H54 (cell line): ENCODE measurements around the gene ABCA6.

Experiments used
- DNase-seq: peaks from one replicate; pipeline ENCODE4 v3.0.0; 2011; ENCODE audit warnings: low spot score, mixed read lengths; ENCODE audit not compliant: insufficient read length
- FAIRE-seq: peaks from 3 replicates; lab custom pipeline; 2011; peaks lifted over from hg19 to GRCh38; lab: Jason Lieb, UNC
- POLR2A ChIP-seq: IDR thresholded peaks from 2 replicates; pipeline ENCODE4 v1.6.1; 2011; ENCODE audit warnings: low read depth, mild to moderate bottlenecking, low read length

ABCA6 gene

DNA sequence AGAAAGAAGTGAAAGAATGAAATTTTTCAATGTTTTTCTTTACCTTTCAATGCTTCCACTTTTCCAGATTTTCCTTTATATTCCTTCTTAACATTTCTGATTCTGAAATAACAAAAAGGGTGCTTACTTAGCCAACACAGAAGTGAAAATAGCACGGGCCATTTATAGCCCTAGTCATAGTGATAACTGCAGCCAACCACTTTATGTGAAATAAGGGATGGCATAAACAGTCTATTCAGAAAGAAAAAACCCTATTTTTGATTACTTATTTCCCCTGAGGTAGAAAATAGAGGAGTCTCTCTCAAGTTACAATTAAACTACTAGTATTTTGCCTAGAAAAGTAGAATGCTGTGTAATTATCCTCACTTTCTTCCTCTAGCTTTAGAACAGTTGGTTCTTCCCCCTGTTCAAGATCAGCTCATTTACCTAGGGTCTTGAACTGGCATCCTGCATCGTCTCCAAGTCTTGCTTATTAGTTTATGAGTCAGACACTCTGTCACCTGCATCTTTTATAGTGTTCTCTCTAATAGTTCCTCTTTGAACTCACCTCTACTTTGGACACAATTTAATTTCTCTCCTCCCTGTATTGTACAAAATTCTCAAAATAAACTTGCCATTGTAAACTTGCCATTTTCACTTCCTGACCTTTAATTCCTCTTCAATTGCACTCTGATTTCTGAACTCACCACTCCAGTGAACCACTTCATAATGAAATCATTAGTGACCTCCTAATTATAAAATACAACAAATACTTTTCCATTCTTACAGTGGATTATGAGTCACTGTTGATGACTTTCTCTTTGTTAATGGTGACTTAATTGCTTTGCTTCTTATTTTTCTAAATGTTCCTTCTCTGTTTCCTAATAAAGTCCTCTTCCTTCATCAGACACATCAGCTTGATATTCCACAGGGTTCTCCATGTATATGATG lies 23.6 kb downstream of the ABCA6 start:
- no peak for FAIRE-seq
- TF ChIP-seq POLR2A: no peak
- DNase-seq: no peak

DNA sequence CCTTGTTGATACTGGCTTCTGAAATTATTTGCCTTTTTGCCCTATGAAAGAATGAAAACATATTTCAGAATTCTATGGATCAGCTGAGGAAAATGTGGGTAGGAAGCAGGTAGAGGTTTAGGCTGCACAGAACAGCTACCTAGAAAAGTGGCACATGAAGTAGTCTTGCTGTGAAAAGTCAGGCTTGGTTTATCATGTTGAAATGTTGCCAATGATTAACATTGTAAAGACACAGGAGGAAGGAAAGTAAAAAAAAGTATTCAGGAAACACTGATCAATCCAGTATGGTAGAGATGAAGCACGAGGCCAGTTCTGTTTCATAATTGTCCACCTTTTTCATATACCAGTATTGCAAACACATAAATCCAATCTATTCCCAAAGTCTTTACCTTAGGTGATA lies 29.9 kb downstream of the ABCA6 start:
- no peak for TF ChIP-seq POLR2A
- DNase-seq (no peak), FAIRE-seq (no peak)

DNA sequence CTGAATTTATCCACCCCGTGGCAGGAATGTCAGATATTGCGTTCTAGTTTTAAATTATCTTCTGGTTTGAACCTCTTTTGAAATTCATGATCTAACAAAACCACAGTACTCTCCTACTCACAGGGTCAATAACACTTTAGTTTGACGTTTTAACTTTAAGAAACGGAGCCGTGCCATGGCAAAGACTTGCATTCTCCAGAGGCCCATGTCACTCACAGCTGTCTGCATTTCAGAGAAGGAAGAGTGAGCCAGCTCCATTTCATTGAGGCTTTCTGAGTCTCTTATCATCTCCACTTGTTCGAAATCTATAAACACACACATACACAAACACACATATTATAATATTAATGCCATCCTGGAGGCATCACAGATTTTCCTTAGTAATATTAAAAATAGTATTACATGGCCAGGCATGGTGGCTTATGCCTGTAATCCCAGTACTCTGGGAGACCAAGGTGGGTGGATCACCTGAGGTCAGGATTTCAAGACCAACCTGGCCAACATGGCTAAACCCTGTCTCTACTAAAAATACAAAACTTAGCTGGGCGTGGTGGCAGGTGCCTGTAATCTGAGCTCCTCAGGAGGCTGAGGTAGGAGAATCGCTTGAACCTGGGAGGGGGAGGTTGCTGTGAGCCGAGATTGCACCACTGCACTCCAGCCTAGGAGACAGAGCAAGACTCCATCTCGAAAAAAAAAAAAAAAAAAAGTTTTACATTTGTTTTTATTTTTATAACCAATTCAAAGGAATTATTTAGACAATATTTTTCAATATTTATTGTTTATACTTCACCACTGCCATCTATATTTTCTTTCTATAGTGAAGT lies 35.6 kb downstream of the ABCA6 start:
- TF ChIP-seq POLR2A: no peak

DNA sequence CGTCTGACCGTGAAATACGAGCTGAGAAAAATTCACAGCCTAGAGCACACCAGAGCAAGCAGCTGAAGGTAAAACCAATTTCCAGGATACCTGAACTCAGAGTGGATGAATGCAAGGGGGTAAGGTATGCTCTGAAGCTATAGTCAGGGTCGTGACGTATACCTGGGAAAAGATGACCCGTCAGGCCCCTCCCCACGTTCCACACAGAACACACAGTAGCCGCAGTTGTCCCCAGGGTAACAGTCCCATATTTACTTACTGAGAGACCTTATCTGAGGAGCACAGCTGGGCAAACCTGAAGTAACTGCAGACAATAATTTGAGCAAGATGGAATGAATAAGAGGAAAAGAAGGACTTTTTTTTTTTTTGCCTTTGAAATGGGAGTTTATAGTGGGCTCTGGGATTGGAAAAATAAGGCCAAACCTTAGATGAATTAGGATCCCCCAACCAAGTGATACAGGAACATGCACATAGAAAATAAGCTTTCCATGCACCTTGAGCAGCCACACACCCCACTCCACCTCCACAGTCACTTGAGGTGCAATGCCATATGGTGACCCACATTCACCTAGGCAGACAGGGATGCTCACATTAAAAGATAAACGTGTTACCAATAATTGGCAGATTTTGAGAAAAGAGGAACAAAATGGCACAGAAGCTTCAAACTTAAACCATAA lies 38.0 kb downstream of the ABCA6 start:
- DNase-seq (no peak), FAIRE-seq (no peak)
- TF ChIP-seq POLR2A: no peak

More for the DNA sequence above, 35.6 kb downstream of the ABCA6 start:
- DNase-seq: no peak
- no peak for FAIRE-seq

DNA sequence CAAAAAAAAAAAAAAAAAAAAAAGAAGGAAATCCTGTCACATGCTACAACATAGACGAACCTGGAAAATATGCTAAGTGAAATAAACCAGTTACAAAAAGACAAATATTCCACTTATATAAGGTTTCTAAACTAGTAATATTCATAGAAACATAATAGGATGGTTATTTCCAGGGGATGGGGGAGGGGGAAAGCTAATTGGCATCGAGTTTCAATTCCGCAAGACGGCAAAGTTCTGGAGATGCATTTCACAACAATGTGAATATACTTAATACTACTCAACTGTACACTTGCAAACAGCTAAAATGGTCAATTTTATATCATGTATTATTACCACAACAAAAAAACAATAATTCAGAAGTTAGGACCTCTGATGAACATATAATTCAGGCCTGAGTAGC lies 43.1 kb downstream of the ABCA6 start:
- TF ChIP-seq POLR2A: no peak
- no peak for FAIRE-seq
- no peak for DNase-seq

DNA sequence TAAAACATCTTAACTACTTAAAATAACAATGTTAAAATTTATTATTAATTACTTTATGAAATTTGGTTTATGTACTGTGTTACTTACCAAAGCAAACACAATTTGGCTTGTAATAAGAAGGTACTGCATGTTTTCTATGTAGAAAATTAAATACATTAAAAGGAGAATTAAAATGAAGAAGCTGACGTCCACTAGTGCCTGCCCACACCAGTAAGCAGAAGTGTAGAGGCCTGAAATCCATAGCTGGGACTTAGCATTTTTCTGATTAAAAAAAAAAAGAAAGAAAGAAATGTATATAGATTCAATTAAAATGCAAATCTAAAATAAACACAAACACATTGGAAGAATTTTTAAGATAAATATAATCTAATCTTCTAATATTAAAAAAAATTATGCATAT lies 45.2 kb downstream of the ABCA6 start:
- DNase-seq (no peak), FAIRE-seq (no peak)
- no peak for TF ChIP-seq POLR2A

DNA sequence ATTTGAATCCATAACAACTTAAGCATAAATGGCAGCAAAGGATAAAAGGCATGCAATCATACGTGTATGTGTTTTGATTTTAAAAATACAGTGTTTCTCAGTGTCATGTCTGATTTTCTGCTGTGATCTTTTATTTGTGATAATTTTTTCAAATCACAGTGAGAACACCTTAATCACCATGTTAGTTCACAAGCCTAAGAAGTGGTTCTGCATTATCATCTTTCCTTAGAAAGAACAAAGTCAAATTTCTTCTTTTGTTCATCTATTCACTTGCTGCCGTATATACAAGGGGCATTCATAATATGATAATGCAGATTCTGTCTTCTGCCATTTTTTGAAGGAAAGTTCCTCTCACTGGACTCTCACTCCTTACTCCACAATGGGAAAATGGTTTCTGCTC lies 47.7 kb downstream of the ABCA6 start:
- no peak for TF ChIP-seq POLR2A
- DNase-seq (no peak), FAIRE-seq (no peak)

DNA sequence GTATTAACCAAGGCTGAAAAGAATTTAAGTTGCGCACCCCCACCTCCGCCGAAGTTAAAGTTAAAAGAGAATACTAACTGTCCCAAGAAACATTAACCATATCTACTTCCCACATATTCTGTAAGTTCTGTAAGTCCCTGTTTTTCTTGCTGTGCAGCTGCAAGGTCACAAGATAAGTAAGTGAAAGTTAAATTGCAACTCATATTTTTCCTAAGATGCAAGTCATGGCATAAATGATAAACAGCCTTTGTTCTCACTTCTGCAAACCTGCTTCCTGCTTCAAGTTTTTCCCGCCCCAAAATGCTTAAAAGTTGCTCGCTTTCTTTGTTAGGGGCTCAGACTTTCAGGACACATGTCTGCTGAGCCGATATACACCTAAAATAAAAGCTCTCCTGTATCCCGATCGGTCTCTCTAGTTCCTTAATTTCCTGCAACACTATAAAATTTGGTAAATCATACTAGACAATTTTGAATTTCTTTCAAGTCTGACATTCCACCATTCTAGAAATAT lies 48.4 kb downstream of the ABCA6 start:
- FAIRE-seq: no peak
- DNase-seq: no peak

DNA sequence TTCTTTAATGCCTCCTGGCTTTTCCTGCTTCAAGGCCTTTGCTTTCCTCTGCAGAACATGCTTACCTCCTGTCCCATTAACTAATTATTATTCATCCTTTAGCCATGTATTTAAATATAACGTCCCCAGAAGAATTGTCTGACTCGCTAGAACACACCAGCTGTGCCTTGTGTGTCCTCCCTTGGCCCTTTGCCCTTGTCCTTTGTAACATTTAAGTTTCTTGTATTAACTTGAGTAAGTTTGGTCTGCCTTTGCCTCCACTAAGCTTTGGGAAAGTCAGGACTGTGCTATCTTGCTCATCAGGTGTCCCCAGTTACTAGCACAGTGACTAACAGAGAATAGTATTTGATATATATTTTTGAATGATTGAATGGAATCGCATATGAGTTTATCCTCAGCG lies 51.3 kb downstream of the ABCA6 start:
- TF ChIP-seq POLR2A: no peak
- FAIRE-seq: no peak
- DNase-seq: no peak

More for the DNA sequence above, 48.4 kb downstream of the ABCA6 start:
- TF ChIP-seq POLR2A: no peak

DNA sequence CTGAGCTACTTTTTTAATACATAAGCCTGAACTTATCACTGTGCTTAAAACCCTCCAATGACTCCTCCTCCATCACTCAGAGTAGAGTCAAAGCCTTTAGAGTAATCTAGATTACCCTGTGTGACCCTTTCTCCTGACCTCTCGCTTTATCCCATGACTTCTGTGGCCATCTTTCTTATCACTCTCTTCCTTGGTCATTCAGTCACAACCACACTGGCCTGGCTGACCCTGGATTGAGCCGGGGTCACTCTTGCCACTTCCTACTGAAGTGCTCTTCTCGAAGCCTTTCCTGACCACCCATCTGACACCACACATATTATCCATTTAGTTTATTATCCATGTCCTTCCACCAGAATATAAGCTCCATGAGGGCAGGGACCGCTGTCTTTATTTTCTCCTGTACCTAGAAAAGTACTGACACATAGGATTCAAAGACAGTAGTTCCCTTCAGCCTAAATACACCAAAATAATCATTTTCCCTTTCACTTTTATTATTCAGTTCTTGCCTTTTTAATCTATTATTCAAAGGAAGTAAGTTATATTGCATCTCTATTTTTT lies 53.0 kb downstream of the ABCA6 start:
- TF ChIP-seq POLR2A: no peak
- FAIRE-seq (no peak), DNase-seq (no peak)

DNA sequence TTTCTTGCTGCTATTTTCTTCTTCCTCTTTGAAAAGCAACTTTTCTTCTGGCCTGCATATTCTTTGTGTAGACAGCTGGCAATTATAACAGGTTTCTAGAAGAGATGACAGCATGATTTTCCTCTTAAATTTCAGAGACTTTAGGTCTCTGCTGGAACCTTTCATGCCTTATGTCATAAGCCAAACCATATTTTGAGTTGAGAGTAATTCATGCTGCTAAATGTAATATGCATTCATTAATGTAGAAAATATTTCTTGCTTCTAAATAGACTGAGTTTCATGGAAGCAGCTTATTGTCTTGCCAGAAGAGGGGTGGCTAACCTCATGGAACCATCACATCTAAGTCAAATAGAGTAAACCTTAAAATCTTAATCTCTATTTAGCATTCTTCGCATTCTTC lies 55.1 kb downstream of the ABCA6 start:
- no peak for FAIRE-seq
- no peak for TF ChIP-seq POLR2A
- DNase-seq: no peak

DNA sequence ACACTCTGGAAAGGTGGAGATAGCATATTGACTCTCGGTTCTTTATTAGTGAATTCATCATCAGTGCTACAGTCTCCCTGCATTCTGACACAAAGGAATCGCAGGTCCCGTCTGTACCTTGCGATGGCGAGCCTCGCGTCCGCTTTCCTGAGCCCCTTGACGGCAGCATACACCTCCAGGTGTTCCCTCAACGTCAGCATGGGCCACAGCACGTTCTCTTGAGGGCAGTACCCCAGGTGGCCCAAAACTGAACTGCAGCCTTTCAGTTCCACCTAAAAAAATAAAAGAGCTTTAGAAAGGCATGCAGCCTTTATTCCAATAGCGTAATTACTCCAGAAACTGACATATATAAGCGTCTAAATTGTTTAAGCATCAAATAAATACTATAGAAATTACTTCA lies 56.8 kb downstream of the ABCA6 start:
- DNase-seq: no peak
- FAIRE-seq: no peak
- no peak for TF ChIP-seq POLR2A

DNA sequence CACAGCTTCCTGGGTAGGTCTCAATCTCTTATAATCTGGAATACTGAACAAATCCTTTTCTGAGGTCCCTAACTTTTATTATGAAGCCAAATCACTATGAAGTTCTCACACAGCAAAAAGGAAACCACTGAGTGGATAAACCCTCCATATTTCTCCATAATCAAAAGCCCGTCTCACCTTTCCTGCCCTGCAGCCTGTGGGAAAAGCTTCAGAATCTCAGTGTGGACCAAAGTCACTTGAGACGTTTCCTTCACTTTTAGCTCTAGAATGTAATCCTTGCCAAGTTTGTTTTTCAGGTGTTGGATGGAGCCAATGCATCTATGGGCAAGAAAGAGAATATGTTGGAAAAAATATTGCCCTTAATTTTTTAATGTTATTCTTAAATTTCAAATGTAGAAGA lies 59.0 kb downstream of the ABCA6 start:
- TF ChIP-seq POLR2A: no peak
- DNase-seq (no peak), FAIRE-seq (no peak)

DNA sequence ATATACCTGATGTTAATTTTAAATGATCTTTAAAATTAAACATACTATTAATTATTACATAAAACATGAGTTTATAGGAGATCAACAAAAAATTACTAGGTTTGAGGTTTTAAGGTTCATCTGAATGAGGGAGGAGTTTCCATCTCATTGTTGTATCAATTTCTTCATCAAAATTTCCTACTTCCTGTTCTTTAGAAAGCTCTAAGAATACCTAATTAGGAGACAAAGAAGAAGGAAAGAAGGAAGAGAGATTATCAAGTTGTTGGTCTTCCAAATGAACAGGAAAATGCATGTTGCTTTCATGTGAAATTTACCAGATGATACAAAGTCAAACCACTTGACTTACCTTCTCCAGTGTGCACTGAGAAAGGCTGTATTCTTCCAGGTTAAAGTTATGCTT lies 62.8 kb downstream of the ABCA6 start:
- no peak for TF ChIP-seq POLR2A
- no peak for DNase-seq
- no peak for FAIRE-seq
